ENCODE results near the gene RBFOX2.

The RBFOX2 gene

DNA sequence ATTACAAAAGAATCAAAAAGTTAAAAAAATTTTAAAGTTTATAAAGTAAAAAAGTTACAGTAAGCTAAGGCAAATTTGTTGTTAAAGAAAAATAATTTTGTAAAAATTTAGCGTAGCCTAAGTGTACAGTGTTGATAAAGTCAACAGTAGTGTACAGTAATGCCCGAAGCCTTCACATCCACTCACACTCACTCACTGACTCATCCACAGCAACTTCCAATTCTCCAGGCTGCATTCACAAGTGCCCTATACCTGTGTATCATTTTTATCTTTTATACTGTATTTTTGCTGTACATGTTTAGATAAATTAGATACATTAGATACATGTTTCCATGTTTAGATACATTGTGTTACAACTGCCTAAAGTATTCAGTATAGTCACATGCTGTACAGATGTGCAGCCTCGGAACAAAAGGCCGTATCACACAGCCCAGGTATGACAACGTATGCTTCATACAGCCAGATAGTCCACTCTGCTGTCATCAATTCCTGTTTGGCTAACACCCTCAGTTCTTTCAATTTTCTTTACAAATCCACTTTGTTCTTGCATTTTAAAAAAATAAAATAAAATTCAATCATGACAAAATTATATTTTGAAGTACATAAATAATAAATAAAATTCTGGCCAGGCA is 80.7 kb downstream of the RBFOX2 start:
- in situ Hi-C loops (cut with MboI; ENCODE audit: low sequenced_read_pairs), result no loop called here

DNA sequence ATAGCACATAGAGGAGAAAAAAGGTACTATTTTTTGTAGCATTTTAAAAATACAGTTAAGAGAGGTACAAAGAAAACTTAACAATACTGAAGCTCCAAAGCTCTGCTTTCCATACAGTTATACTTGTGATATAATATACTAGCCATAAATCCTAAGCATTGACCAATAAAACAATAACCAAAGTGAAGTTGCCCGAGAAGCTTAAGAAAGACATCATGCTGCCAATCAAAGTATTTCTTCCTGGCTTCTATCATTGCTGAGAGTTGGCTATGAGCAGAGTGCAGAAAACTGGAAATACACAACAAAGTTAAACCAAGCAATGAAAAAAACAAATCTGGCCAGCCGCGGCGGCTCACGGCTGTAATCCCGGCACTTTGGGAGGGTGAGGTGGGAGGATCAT is 84.2 kb downstream of the RBFOX2 start:
- in situ Hi-C loops (cut with MboI; ENCODE audit: low sequenced_read_pairs), result no loop called here

DNA sequence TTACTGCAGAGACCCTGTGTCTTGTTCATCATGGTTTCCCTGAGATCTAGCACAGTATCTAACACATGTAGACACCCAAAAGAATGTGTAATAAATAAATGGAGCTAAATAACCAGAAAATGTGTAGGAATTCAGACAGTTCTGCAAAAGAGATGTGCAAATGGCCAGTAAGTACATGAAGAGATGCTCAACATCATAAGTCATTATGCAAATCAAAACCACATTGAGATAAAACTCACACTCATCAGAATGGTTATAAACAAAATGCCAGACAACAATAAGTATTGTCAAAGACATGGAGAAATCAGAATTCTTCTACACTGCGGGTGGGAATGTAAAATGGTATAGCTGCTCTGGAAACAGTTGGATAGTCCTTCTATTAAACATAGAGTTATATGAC is 88.5 kb downstream of the RBFOX2 start:
- in situ Hi-C loops (cut with MboI; ENCODE audit: low sequenced_read_pairs), result no loop called here

DNA sequence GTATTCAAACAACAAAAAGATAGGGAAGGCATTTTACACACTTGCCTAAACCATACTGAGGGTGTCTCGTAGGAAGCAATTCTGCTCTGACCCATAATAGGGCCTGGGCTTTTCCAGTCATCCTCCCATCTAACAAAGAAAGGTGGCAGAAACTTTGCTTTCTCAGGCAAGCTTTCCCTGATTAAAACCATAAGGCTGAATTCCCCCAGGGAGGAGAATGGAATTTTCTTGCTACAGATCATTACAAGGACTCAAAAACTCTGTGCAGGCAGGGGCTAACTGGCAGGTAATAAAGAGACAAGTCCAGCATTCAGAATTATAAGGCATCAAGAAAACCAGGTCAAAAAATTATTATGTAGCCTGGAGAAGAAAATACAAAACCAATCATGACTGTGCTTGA is 90.4 kb downstream of the RBFOX2 start:
- in situ Hi-C loops (cut with MboI; ENCODE audit: low sequenced_read_pairs), result no loop called here

DNA sequence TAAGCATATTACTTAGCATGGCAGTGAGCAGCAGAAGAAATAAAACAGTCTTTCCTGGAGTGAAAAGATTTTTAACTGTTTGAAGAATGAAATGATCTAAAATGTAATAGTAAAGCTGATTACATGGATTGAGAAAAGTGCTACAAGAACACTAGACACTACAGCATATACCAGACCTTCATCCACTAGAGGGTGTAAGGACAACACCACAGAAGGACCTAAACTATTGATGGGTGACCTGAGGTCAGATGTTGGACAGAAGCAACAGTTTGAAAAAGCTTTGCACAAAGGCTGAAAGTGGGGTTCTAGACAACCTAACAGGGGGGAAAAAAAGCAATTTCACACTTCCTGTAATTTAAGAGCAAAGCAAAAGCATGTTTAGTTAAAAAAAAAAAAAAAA is 97.7 kb downstream of the RBFOX2 start:
- in situ Hi-C loops (cut with MboI; ENCODE audit: low sequenced_read_pairs), result no loop called here

DNA sequence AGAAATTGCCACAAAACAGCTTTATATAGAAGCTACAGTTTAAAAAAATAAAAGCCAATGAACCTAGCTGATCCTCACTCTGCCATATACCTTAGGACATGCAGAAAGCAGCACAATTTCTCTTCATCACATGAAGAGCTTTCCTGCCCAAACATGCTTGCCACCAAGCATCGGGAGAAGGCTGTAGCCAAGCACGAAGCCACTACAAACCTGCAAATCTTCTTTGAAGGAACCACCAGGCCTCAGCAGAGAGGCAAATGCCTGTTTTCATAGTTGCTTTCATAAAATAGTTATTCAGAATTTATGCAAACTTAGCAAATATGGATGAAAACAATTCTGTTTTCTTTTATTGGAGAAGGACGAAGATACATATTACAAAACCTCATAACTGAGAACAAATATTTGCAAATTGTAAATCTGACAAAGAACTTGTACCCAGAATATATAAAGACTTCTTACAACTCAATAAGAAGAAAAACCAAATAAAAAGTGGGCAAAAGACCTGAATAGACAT is 100.3 kb downstream of the RBFOX2 start:
- in situ Hi-C loops (cut with MboI; ENCODE audit: low sequenced_read_pairs), result no loop called here

DNA sequence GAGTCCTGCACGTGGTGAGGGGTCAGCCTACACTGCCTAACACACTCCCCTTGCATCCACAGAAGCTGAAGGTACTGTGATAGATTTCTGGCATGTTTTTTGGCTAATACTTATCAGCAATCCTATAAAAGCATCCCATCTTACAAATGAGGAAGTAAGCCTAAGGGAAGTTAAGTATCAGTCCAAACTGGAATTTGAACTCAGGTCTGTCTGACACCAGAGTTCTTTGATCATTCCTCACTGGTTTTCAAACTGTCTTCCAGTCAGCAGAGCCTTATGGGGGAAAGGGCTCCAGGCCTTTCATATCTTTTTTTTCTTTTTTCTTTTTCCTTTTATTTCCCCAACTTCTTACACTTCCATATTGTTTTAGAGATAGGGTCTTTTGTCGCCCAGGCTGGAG is 105.6 kb downstream of the RBFOX2 start:
- in situ Hi-C loops (cut with MboI; ENCODE audit: low sequenced_read_pairs), result no loop called here

DNA sequence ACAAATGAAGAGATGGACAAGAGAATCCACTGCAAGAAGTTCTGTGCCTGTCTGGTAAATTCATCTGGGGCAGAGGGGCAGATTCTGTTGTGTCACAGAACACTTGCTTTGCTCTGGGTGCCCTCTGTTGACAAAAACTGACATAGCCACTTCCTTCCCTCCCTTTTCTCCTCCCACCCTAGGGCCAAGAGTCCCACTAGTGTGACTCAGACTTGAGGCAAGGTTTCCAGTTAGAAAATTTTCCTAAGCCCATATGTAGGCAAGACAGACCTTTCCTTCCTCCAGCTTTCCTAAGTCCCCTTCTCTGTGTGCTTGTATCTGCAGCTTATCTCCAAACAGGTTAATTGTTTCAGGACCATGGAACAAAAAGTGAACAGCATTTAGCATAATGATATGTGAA is 106.8 kb downstream of the RBFOX2 start:
- in situ Hi-C loops (cut with MboI; ENCODE audit: low sequenced_read_pairs), result no loop called here

DNA sequence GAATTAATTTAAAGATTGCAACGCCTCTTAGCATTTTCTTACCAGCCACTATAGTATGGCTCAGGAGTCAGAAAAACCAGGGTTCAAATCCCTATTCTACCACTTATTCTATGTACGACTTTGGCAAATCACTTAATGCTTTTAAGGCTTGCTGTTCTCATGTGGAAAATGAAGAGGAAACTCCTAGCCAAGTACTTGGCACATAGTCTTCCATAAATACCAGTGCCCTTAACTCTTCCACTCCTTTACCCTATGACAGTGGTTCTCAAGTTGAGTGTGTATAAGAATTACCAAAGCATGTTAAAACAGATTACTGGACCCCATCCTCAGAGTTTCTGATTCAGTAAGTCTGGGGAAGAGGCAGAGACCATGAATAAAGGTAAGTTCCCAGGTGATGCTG is 107.6 kb downstream of the RBFOX2 start:
- in situ Hi-C loops (cut with MboI; ENCODE audit: low sequenced_read_pairs), result no loop called here

DNA sequence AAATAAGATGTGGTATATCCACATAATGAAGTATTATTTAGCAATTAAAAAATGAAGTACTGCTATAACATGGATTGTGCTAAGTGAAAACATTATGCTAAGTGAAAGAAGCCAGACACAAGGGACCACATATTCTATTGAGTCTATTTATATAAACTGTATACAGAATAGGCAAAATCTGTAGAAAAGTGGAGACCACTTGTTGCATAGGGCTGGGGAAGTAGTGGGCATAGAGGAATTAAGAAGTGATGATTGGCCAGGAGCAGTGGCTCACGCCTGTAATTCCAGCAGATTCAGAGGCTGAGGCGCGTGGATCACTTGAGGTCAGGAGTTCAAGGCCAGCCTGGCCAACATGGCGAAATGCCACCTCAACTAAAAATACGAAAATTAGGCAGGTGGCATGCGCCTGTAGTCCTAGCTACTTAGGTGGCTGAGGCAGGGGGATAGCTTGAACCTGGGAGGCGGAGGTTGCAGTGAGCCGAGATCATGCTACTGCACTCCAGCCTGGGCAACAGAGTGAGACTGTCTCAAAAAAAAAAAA is 109.6 kb downstream of the RBFOX2 start:
- in situ Hi-C loops (cut with MboI; ENCODE audit: low sequenced_read_pairs), result no loop called here

DNA sequence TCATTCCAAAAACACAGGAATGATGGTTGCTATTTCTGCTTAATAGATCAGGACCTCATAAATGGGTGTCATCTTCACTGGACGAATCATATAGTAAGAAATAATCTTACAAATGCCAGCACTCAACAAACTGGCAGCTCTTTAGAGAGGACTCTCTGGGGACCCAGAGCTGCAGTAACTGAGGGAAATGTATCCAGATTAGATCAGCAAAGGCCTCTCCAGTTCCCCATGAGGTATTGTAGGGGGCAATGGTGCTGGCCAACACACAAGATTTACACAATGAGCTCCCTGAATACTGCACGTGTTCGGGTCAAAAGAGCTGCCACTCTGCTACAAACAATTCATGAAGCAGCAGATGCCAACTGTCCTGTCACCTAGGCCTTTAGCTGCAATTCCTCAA is 110.2 kb downstream of the RBFOX2 start:
- in situ Hi-C loops (cut with MboI; ENCODE audit: low sequenced_read_pairs), result no loop called here

DNA sequence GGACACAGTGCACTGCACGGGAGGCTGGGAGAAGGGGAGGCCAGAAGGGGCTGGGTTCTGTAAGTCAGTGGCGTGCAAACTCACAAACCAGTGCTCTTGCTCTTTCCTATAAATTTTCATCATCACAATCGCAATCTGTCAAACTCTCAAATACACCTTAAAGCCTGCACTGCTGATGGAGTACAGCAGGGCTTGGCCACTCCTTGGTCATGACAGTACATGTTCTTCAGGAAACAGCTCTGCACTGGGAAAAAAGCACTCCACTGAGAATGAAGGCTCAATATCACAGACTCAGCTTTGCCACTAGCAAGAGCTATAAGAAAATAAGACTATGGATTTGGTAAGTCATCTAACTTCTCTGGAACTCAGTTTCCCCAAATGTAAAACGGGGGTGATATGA is 111.0 kb downstream of the RBFOX2 start:
- in situ Hi-C loops (cut with MboI; ENCODE audit: low sequenced_read_pairs), result no loop called here

DNA sequence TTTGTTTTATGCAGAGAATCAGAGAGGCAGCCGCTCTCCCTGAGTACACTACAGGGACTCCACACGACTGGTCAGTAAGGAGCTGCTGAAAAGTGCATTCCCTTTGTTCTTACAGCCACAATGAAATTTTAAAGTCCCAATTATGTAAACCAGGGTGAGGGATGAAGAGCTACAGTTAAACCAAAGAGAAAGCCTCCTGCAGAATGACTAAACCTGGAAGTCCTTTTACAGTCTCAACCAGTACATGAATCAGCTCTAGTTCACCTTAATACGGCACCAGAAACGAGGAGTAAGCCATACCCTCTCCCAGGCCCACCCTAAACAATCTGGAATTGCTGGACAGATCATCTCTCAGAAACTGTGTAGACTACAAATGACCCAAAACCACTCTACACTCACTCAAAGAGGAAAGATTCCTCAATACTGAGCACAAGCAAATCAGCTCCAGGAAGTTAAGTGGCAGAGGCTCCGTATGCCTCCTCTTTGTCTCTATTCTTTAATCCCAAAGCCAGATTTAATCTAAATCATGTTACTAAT is 113.1 kb downstream of the RBFOX2 start:
- in situ Hi-C loops (cut with MboI; ENCODE audit: low sequenced_read_pairs), result no loop called here

DNA sequence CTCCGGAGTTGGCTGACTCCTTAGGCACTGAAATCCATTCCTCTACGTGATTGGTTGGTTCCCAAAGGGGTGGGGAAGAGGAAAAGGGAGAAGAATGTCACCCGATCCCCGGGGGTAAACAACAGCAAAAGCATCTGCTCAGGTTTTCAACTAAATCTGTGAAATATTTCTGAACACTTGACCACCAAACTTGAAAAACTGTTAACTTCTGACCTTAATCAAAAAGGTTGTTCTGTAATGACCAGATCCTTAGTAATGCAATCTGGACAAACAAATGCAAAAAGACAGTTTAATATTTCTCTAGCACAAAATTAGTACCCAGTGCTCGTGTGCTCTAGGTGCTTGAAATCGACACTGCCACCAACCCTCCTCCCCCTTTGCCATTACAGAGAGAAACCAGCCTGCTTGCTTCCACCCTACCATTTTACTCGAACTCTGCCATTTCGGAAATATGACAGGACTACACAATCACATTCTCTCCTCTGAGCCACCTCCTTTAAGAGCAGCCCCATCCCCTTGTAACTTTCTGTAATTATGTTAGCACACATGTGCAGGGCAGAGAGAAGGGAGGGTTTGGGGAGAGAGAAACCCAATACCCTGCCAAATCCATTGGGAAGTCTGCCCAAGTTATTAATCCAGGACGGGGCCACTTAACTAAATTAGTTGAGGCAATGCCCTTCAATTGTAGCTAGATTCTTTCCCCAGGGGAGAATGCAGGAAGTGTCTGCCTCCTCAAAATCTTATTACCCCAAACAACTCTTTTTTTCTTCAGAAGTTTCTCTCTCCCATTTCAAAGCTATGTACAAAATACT is 113.8 kb downstream of the RBFOX2 start:
- in situ Hi-C loops (cut with MboI; ENCODE audit: low sequenced_read_pairs), result no loop called here

DNA sequence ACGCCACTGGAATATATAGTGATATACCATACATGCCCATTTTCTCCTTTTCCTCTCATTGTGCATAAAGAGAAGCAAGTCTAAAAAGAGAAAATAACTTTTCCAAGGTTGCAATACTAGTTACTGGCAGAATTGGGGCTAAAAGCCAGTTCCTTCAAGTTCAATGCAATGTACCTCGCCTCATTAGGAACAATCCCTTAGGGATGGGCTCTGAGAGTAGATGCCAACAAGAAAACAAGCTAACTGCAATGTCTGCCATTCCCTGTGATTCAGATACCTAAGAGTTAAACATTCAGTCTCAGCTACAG is 114.3 kb downstream of the RBFOX2 start:
- in situ Hi-C loops (cut with MboI; ENCODE audit: low sequenced_read_pairs), result no loop called here

DNA sequence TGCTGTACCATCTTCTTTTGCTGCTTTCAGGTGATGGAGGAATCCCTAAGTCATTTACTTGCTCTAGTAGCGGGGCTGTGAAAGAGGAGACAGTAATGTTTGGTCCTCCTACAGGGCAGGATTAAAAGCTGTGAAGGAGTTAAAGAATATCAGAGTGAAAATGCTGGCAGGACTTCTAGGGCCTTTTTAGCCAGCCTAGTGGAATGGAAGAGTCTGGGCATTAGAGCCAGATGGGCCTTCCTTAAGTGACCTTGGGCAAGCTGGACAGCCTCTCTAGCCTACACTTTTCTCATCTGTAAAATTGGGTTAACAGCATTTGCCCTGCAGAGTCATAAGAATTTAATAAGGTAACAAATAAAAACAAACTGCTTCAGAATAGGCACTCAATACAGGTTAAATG is 114.7 kb downstream of the RBFOX2 start:
- in situ Hi-C loops (cut with MboI; ENCODE audit: low sequenced_read_pairs), result no loop called here

DNA sequence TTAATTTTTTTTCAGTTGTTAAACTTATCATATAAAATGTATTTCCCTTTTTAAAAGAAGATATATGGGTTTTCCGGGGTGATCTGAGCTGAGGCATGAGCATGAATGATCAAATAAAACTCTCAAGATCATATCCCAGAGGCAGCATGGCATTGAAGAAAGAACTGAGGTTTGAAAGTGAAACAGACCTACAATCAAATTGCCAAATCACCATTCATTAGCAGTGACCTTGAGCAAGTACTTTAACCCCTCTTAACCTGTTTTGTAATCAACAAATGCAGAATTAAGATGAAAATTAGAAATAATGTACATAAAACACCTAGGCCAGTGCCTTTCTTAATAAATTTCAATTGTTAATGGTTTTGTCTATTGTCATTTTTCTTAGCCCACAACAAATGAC is 116.0 kb downstream of the RBFOX2 start:
- in situ Hi-C loops (cut with MboI; ENCODE audit: low sequenced_read_pairs), result no loop called here

DNA sequence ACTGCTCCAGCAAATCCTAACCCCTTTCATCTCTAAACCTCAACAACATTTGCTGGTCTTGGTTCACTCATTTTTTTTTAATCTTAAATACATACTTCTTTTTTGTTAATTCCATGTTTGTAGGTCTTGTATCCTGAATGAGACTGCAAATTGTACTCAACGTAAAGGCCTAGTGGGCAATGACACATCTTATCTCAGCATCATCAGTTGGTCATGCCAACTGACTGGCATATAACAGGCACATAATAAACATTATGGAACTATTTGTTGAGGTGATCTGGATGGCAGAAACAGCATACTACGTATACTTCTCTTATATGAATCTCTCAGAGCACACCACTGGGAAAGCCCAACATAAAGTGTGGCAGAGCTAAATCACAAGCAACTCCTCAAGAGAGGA is 116.7 kb downstream of the RBFOX2 start:
- in situ Hi-C loops (cut with MboI; ENCODE audit: low sequenced_read_pairs), result no loop called here

DNA sequence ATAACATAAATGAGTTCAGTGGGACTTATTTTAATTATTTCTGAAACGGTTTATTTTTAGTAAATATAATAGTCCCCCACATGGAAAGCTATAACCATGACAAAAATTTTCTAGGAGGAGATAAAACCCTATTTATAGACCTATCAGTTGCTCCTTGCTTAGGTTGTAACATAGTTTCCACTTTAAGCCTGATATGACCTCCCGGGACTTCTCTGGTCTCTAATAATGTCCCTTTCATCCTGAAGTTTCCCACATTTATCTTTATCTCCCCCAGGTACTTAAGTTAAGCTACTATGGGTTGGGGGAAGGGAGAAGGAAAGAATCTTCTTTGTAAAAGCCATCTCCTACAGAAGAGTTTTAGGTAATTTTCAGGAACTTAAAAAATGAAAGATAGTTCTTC is 117.7 kb downstream of the RBFOX2 start:
- in situ Hi-C loops (cut with MboI; ENCODE audit: low sequenced_read_pairs), result no loop called here

DNA sequence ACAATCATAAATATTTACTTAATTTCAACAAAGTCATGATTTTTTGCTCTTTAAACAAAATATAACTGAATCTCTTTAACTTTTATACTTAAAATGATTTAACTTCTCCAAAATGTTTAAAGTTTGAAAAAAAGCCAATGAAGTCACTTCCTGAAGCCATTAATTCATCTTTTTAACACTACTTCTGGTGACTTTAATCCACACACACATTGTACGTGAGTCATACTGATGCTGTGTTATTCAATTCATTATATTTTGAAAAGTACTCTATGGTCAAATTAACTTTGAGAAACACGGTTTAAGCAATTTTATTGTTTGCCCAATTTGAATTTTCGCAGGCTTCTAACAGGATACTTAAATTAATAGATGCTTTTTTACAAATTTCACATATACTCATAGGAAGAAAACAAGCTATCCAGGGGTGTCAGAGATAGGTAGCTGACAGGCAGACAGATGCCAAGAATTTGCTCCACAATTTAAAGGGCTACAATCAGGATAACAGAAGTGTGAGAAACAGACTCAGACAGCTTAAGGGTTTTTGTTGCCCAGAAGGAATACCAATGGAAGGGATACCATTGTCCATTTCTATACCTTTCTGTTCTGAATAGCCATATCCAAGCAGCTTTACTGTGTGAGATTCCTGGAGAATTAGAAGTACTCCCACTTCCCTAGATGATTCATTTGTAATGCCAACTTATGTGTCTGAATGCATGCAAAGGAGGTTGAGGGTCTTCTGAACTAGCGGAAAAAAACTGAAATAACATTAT is 118.4 kb downstream of the RBFOX2 start:
- in situ Hi-C loops (cut with MboI; ENCODE audit: low sequenced_read_pairs), result no loop called here

DNA sequence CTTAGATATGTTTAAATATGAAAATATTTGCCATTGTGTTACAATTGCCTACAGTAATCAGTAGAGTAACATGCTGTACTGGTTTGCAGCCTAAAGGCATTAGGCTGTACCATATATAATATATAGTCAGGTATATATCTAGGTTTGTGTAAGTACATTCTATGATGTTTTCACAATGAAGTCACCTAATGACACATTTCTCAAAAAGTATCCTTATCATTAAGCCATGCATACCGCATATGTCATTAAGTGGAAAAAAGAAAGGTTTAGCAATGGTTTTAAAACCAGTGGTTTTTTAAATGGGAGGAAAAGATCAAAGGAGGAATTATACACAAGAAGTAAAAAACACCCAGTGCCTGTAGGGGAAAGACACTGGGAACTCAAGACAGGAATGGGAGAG is 122.7 kb downstream of the RBFOX2 start:
- in situ Hi-C loops (cut with MboI; ENCODE audit: low sequenced_read_pairs), result no loop called here
